CD14-positive monocyte (primary cell): Measurements from ENCODE around the gene KIRREL3. TPM values are rescaled to one million over a fixed set of nuclear protein-coding genes. Genes with fewer than 3 reads are reported as not detected.

ENCODE experiments used
- DNase-seq, 3 donors: peaks; one replicate each; pipeline ENCODE4 v3.0.0-alpha.2; 2011 to 2022
- H2AFZ ChIP-seq: 2 replicates; pipeline ENCODE4 v1.6.0; 2012; ENCODE audit warnings: mild to moderate bottlenecking, low read depth, low read length, inconsistent platforms; ENCODE audit not compliant: insufficient read depth, poor library complexity, severe bottlenecking
- H3K27ac ChIP-seq, 2 donors: 1 replicate in 1 of 2; 2 replicates in 1 of 2; pipeline ENCODE4 v1.5.1; 2012 to 2013; ENCODE audit warnings: low read length in 2 of 2, control low read depth in 1 of 2, inconsistent platforms in 1 of 2, low read depth in 1 of 2, mild to moderate bottlenecking in 1 of 2
- H3K27me3 ChIP-seq, 2 donors: one replicate each; pipeline versions ENCODE4 v1.6.0 to v1.6.1; 2011 to 2013; ENCODE audit warnings: low read length in 2 of 2; ENCODE audit not compliant: control insufficient read depth in 2 of 2, insufficient read depth in 2 of 2
- H3K36me3 ChIP-seq, 2 donors: replicated peaks in 1 of 2; 1 replicate in 1 of 2; 2 replicates in 1 of 2; pipeline versions ENCODE4 v1.5.1 to v1.6.1; 2012 to 2013; ENCODE audit warnings: low read length in 2 of 2, control low read depth in 1 of 2, inconsistent platforms in 1 of 2, mild to moderate bottlenecking in 1 of 2; ENCODE audit not compliant: insufficient read depth in 2 of 2, control insufficient read depth in 1 of 2
- H3K4me1 ChIP-seq, 2 donors: 1 replicate in 1 of 2; 2 replicates in 1 of 2; pipeline versions ENCODE4 v1.5.1 to v1.6.1; 2012 to 2013; ENCODE audit warnings: low read length in 2 of 2, control low read depth in 1 of 2, inconsistent platforms in 1 of 2, mild to moderate bottlenecking in 1 of 2, moderate library complexity in 1 of 2; ENCODE audit not compliant: insufficient read depth in 2 of 2, control insufficient read depth in 1 of 2
- H3K4me2 ChIP-seq: replicated peaks from 2 replicates; pipeline ENCODE3; 2012; ENCODE audit warnings: low read length, moderate library complexity, mild to moderate bottlenecking; ENCODE audit not compliant: poor library complexity, severe bottlenecking; ENCODE audit errors: extremely low read depth
- H3K4me3 ChIP-seq, 3 experiments: fragments of 200-600 bp in 1 of 3; sonication (generic) in 1 of 3; replicated peaks in 1 of 3; 1 replicate in 2 of 3; 2 replicates in 1 of 3; pipeline ENCODE4 v1.5.1; 2011 to 2013; ENCODE audit warnings: low read length in 3 of 3, mild to moderate bottlenecking in 3 of 3, control low read depth in 2 of 3, low read depth in 2 of 3, inconsistent platforms in 1 of 3, moderate library complexity in 1 of 3
- H3K79me2 ChIP-seq: 2 replicates; pipeline ENCODE4 v1.6.0; 2012; ENCODE audit warnings: mild to moderate bottlenecking, control low read depth, inconsistent platforms, low read length, moderate library complexity; ENCODE audit not compliant: insufficient read depth
- H3K9ac ChIP-seq: 2 replicates; pipeline ENCODE4 v1.6.0; 2017; ENCODE audit warnings: low read length, mild to moderate bottlenecking; ENCODE audit not compliant: insufficient read depth, poor library complexity, severe bottlenecking
- H3K9me3 ChIP-seq, 2 donors: replicated peaks in 1 of 2; 1 replicate in 1 of 2; 2 replicates in 1 of 2; pipeline versions ENCODE4 v1.5.1 to v1.6.1; 2012 to 2013; ENCODE audit warnings: low read length in 2 of 2, control low read depth in 1 of 2; ENCODE audit not compliant: control insufficient read depth in 1 of 2, insufficient read depth in 1 of 2
- H4K20me1 ChIP-seq: 2 replicates; pipeline ENCODE4 v1.6.0; 2012; ENCODE audit warnings: mild to moderate bottlenecking, low read length, control low read depth, moderate library complexity; ENCODE audit not compliant: insufficient read depth
- H3K27ac Mint-ChIP-seq, 7 donors: one replicate each; pipeline ENCODE4 v1.8.0; 2020; ENCODE audit warnings: mild to moderate bottlenecking in 7 of 7, mixed read lengths in 7 of 7, moderate library complexity in 6 of 7, inconsistent platforms in 2 of 7
- H3K27me3 Mint-ChIP-seq, 3 donors: one replicate each; pipeline ENCODE4 v1.8.0; 2021 to 2022; ENCODE audit warnings: low read depth in 3 of 3, mild to moderate bottlenecking in 3 of 3, mixed read lengths in 3 of 3, moderate library complexity in 3 of 3, inconsistent platforms in 1 of 3
- H3K36me3 Mint-ChIP-seq, 2 donors: one replicate each; pipeline ENCODE4 v1.8.0; 2020; ENCODE audit warnings: mixed read lengths in 2 of 2, inconsistent platforms in 1 of 2, mild to moderate bottlenecking in 1 of 2
- H3K4me1 Mint-ChIP-seq: one replicate; pipeline ENCODE4 v1.8.0; 2020; ENCODE audit warnings: mild to moderate bottlenecking, mixed read lengths
- H3K4me3 Mint-ChIP-seq, 2 donors: one replicate each; pipeline ENCODE4 v1.8.0; 2020; ENCODE audit warnings: mild to moderate bottlenecking in 2 of 2, mixed read lengths in 2 of 2, moderate library complexity in 1 of 2
- H3K9me3 Mint-ChIP-seq, 7 donors: one replicate each; pipeline ENCODE4 v1.8.0; 2020 to 2022; ENCODE audit warnings: mixed read lengths in 7 of 7, mild to moderate bottlenecking in 6 of 7, moderate library complexity in 6 of 7, inconsistent platforms in 2 of 7
- CTCF ChIP-seq: fragments of 200-600 bp; IDR thresholded peaks from one replicate; pipeline ENCODE4 v1.8.0; 2022; ENCODE audit warnings: antibody characterized with exemption, mild to moderate bottlenecking
- WGBS: methylation state at CpG from one replicate; pipeline ENCODE4 v1.1.5; 2013; ENCODE audit warnings: missing lambda C conversion rate; ENCODE audit not compliant: insufficient coverage; 5-methylcytosine and 5-hydroxymethylcytosine counted together
- intact Hi-C, 2 donors: fragments of 100-400 bp; cut with micrococcal nuclease; formaldehyde crosslinking; loops; one replicate each; pipeline versions ENCODE4 v1.15.0 to v1.15.1; 2023
- polyA plus RNA-seq, 3 donors: library from polyadenylated mRNA; depleted of rRNA in 1 of 3; unstranded in 2 of 3; stranded (reverse) in 1 of 3; fragments of 300-500 nt in 2 of 3; fragments of >200 nt in 1 of 3; fragmentation: Illumina TruSeq in 2 of 3; gene quantifications; 1 replicate in 2 of 3; 2 replicates in 1 of 3; pipeline ENCODE4 v1.2.3, GENCODE V29; 2012 to 2021

Gene KIRREL3
- polyA plus RNA-seq, 3 donors, result not detected

DNA sequence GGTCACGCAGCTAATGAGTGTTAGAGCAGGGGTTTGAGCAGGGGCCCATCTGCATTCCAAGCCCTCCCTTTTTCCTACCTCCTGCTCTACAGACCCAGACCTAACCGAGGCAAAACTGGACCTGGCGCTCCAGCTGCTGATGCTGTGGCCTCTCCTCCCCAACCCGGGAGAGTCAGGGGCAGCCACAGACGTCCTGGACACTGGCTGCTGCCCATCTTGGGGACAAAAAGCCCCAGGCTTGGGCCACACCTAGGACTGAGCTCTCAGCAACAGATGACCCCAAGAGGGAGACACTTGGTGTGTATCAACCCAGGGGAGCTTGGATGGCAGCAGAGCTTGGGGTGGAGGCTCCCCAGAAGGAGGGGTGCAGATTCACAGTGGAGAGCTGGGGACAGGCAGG, 472.5 kb downstream of the KIRREL3 start:
- H3K36me3 Mint-ChIP-seq, result no peaks in the 10 kb centered on the region
- WGBS, result 52% methylated on average over 2 of the region's 5 CpGs

DNA sequence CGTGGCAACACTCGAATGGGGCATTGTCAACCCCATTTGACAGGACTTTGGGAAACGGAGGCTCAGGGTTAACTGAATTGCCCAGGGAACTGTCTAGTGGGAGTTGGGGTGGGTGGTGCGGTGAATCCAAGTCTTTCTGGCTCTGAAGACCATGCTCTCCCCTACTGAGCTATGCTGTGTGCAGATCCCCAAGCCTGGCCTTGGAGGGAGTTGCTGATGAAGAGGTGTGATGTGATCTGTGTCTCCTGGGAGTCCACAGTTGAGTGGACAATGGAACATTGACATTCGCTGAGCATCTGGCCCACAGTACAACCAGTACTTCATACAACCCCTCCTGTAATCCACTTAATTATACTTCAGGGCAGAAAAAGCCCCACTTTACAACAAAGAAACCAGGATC, 472.9 kb downstream of the KIRREL3 start:
- Histone ChIP-seq H2AFZ (no peak overlapping the region), H3K79me2 (no peaks in the 10 kb centered on the region), H3K9me3 (no peaks in the 10 kb centered on the region), H3K4me2 (no peak overlapping the region), H3K9ac (no peak overlapping the region), H3K27ac (no peak overlapping the region), H3K4me1 (no peaks in the 10 kb centered on the region), H4K20me1 (no peaks in the 10 kb centered on the region), H3K36me3 (no peaks in the 10 kb centered on the region), H3K27me3 (no peaks in the 10 kb centered on the region), H3K4me3 (no peak overlapping the region)
- DNase-seq, result no peak
- Mint-ChIP-seq H3K4me3 (no peak overlapping the region), H3K9me3 (no peaks in the 10 kb centered on the region), H3K27me3 (peaks cover 3 to 12% (median 7%) of the 10 kb centered on the region in 3 donors), H3K27ac (peak overlapping the region in 1 of 7 donors; percentile 41), H3K4me1 (no peaks in the 10 kb centered on the region), H3K36me3 (no peaks in the 10 kb centered on the region)
- 82% methylated on average over 3 of the region's 5 CpGs for WGBS
- TF ChIP-seq CTCF, result no peak
- intact Hi-C loops, result loop anchor here in 1 of 2 donors (10.0 kb wide), 1 partner anchor 947 kb away; no protein-coding TSS in a partner anchor

More for the DNA sequence above, 472.5 kb downstream of the KIRREL3 start:
- no peaks in the 10 kb centered on the region for H3K4me1 Mint-ChIP-seq
- no peaks in the 10 kb centered on the region for H3K36me3 ChIP-seq
- no peak overlapping the region for H2AFZ ChIP-seq
- TF ChIP-seq CTCF, result no peak
- no peaks in the 10 kb centered on the region for H4K20me1 ChIP-seq
- peaks cover 5 to 8% (median 7%) of the 10 kb centered on the region in 3 donors for H3K27me3 Mint-ChIP-seq
- no peak overlapping the region for H3K27ac ChIP-seq
- no peaks in the 10 kb centered on the region for H3K9me3 Mint-ChIP-seq
- H3K4me1 ChIP-seq, result no peaks in the 10 kb centered on the region
- H3K9me3 ChIP-seq, result no peaks in the 10 kb centered on the region
- H3K79me2 ChIP-seq, result no peaks in the 10 kb centered on the region
- H3K4me3 Mint-ChIP-seq, result no peak overlapping the region
- H3K27ac Mint-ChIP-seq, result no peak overlapping the region
- intact Hi-C loops, result loop anchor here in 1 of 2 donors (10.0 kb wide), 1 partner anchor 947 kb away; no protein-coding TSS in a partner anchor
- no peak overlapping the region for H3K4me2 ChIP-seq
- no peak overlapping the region for H3K4me3 ChIP-seq
- H3K27me3 ChIP-seq, result no peaks in the 10 kb centered on the region
- no peak overlapping the region for H3K9ac ChIP-seq
- DNase-seq, result no peak
